Astrocyte of the spinal cord (primary cell): ENCODE measurements around the gene SSBP4.
A peak's percentile ranks its signal among the peaks of the same experiment; 100 is the strongest.

ENCODE experiments used
- DNase-seq: peaks from one replicate; pipeline ENCODE4 v3.0.0; 2011; ENCODE audit warnings: low read depth, low spot score
- H3K4me3 ChIP-seq: 2 replicates; pipeline ENCODE4 v1.5.1; 2011; ENCODE audit warnings: low read depth, mild to moderate bottlenecking, low read length, moderate library complexity
- in situ Hi-C: cut with HindIII; loops from 2 replicates; pipeline ENCODE4 v1.10.0; 2017; ENCODE audit warnings: low sequenced_read_pairs
- TF ChIP-seq, protein P1 (sequence below): IDR thresholded peaks from 2 replicates; pipeline ENCODE4 v1.5.1; 2012; ENCODE audit warnings: low read depth, mild to moderate bottlenecking, low read length, inconsistent platforms

Gene SSBP4

DNA sequence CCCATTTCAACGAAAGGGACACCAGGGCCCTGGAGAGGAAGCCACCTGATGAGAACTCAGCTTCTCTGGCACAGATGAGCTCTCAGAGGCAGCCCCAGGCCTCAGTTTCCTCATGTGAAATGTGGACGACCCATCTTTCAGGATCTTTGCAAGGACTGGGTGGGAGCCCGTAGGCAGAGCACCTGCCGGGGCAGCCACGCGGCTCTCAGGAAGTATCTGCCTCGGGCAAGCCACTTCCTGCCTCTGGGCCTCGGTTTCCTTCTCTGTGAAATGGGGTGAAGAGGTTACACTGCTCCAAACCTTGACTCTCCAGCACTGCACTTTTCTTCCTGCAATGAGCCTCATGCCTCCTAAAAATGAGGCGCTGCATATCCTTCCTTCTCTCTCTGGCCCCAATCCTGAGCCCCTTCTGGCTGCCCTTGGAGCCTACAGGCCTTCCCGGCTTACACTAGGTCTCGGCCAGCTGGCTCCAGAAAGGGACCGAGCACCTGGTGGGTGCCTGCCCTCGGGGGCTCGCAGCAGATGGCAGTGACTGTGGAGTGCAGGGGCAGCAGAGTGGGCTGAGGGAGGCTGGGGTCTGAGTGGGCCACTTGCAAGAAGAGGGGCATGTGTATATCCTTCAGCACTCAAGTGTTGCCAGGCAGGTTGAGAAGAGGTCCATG lies 3.5 kb downstream of the SSBP4 start:
- no peak overlapping the region for H3K4me3 ChIP-seq
- DNase-seq, result no peak
- in situ Hi-C loops, result no loop called here
- TF ChIP-seq, protein P1, sequence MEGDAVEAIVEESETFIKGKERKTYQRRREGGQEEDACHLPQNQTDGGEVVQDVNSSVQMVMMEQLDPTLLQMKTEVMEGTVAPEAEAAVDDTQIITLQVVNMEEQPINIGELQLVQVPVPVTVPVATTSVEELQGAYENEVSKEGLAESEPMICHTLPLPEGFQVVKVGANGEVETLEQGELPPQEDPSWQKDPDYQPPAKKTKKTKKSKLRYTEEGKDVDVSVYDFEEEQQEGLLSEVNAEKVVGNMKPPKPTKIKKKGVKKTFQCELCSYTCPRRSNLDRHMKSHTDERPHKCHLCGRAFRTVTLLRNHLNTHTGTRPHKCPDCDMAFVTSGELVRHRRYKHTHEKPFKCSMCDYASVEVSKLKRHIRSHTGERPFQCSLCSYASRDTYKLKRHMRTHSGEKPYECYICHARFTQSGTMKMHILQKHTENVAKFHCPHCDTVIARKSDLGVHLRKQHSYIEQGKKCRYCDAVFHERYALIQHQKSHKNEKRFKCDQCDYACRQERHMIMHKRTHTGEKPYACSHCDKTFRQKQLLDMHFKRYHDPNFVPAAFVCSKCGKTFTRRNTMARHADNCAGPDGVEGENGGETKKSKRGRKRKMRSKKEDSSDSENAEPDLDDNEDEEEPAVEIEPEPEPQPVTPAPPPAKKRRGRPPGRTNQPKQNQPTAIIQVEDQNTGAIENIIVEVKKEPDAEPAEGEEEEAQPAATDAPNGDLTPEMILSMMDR, result no peak

DNA sequence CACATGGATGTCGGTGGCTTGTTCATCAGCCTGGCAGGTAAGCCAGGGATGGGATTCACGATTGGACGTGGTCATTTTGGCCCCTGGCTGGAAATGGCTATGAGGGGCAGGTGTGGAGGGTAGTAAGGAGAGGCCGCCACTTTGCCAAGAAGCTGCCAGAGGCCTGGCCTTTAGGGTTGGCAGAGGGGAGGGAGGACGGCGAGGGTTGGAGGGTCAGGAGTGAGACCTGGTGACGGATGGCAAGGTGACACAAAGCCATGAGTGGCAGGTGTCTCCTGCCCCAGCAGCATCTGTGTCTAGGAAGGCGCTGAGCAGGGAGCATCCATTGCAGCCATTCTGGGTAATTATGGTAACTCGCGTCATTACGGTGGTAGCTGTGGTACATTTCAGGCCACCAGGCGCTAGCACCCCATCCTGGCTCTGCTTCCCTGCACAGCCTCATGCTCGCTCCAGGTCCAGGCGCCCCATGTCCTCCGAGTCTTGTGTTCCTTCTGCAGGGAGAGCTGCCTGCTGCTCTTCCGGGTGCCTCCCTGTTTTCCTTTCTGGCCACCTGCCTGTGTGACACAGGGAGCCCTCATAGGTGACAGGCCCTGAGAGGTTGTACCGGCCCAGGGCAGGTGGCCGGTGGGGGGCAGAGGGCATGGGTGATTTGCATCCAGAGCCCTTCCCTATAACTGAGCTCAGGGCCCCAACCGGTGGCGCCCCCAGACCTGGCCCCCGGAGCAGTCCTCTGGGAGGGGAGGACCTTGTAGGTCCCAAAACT lies 4.2 kb downstream of the SSBP4 start:
- TF ChIP-seq, protein P1, result no peak
- DNase-seq, result no peak
- in situ Hi-C loops, result no loop called here
- no peak overlapping the region for H3K4me3 ChIP-seq

DNA sequence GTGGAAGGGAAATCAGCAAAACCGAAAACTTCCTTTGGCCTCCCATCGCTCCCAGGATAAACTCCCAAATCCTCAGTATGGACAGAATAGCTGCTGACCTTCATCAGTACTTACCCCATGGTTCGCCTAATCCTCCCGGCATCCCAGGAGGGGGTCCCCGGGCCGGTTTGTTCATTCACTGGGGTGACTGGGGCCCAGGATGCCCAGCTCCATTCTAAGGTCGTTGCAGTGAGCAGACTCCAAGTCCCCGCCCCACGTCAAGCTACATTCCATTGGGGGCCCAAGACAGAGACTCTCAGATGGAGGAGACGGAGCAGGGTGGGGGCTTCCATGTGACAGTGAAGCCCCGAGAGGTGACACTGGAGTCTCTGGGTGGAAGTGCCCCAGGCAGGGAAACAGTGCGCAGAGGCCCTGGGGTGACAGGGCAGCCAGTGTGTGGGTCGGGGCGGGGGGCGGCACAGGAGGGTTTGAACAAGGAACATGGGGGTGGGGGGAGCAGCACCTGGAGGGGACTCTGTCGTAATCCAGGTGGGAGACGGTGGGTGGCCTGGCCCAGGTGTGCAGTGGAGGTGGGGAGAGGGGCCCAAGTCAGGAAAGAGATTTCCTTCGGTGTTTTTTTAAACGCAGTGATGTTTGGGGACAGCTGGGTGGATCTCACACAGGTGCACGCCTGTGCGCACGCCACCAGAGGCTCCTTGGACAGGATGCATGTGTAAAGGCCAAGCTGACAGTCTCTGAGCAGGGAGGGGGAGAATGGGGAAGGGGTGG lies 5.1 kb downstream of the SSBP4 start:
- TF ChIP-seq, protein P1, result no peak
- in situ Hi-C loops, result no loop called here
- no peak overlapping the region for H3K4me3 ChIP-seq
- DNase-seq, result no peak

DNA sequence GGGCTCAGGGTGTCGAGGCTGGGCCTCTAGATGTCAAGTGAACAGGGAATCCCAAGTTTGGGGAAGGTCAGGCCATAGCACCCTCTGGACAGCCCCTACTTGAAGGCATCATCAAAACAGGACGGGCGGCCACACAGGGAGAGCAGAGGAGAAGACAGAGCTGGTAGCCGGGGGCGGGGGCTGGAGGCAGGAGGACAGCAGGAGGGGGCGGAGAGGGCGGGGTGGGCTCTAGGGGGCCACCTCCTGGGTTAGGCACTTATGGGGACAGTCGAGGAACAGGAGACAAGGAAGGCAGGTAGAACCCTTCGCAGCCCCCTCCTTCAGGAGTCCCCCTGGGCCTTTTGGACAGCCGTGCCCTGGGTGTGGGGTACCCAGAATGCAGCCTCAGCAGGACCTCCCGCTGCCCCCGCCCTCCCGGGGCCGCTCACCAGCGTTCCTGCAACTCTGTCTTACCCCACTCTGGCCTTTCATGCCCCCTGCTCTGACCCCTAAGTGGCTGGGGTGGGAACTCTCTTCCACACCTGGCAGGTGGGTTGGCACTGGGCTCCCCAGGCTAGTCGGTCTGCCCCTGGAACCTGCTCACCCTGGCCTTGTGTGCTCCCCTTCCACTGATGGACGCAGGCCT lies 5.8 kb downstream of the SSBP4 start:
- no peak for DNase-seq
- H3K4me3 ChIP-seq, result no peak overlapping the region
- in situ Hi-C loops, result no loop called here
- TF ChIP-seq, protein P1, result no peak

DNA sequence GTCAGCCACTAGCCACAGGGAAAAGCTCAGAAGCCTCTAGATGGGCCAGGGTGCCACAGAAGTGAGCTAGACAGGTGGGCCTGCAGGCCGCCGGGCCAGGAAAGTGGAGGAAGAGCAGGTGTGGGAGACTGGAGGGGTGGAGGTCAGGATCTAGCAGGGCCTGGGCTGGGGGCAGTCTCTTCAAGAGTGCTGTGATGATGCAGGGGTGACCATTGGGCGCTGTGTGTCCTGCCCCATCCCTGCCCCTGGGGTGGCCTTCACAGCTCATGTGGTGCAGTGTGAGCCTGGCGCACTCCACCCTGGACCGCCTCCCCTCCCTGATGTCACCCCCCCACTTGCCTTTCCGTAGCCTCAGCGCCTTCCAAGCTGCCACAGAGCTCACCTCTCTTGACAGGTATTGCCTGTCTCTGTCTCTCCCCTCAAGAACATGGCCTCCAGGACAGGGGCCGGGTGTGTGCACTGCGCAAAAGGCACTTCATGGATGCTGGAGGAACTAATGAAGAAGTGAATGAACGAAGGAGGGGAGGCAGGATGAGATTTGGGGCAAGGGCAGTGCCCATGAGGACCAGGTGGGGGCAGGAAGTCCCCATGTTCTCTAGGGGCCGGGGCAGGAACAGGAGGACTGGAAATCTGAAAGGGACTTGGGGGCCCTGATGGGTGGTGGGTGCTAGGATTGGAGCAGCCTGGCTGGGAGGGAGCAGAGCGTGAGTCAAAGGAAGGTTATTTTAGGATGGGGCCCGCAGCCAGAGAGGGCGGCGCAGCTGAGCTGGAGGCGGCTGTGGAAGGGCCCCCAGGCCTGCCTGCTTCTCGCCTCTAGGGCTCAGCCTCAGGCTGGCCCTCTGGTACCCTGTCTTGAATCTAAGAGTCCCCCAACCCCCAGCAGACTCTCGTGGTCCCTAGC lies 6.6 kb downstream of the SSBP4 start:
- in situ Hi-C loops, result no loop called here
- TF ChIP-seq, protein P1, result peak; percentile 2
- DNase-seq, result peak; percentile 53
- no peak overlapping the region for H3K4me3 ChIP-seq

DNA sequence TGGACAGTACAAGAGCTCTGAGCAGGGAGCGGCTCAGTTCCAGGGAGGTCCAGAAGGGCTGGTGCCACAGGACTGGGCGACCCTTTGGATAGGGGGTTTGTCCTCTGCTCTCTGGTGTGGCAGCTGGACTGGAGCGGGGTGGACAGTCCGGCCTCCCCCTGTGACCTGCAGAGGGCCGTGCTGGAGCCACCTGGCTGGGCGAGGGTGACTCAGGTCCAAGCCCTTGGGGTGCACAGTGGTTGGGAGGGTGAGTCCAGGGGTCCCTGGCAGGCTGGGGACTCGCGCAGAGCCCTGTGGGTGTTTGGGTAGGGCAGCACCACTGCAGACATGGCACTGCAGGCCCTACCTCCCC lies 7.2 kb downstream of the SSBP4 start:
- TF ChIP-seq, protein P1, result no peak
- H3K4me3 ChIP-seq, result no peak overlapping the region
- in situ Hi-C loops, result no loop called here
- no peak for DNase-seq
